T-cell (primary cell): Measurements from ENCODE around the gene ALDH3A2. TPM values are rescaled to one million over a fixed set of nuclear protein-coding genes. Genes with fewer than 3 reads are reported as not detected.
"Not testable (repeated sequence)": the region's sequence is repeated elsewhere in the genome, so short reads cannot be mapped to it uniquely, and the experiment has no call there.

Experiments
- ATAC-seq, 4 experiments: fragments of 200-7000 bp in 3 of 4; fragments of 150-1000 bp in 1 of 4; cut with Tn5 transposase; replicated peaks in 1 of 4; 1 replicate in 3 of 4; 2 replicates in 1 of 4; pipeline ENCODE4 v1.10.0; 2021; ENCODE audit warnings: moderate library complexity in 3 of 4, mild to moderate bottlenecking in 2 of 4, moderate number of reproducible peaks in 1 of 4
- CTCF ChIA-PET, 2 donors: fragments of 300-600 bp; sonication (Branson Sonifier 250); formaldehyde crosslinking; loops; one replicate each; lab custom pipeline; 2022; ENCODE audit warnings: antibody characterized with exemption in 2 of 2; lab: Charles Lee
- POLR2A ChIA-PET, 2 donors: fragments of 300-600 bp; sonication (Branson Sonifier 250); formaldehyde crosslinking; loops; one replicate each; lab custom pipeline; 2022; ENCODE audit warnings: antibody characterized with exemption in 2 of 2; lab: Charles Lee
- DNase-seq, 35 experiments: peaks; one replicate each; pipeline versions ENCODE4 v3.0.0 to v3.0.0-alpha.2; 2013 to 2023
- H3K27ac ChIP-seq: one replicate; pipeline ENCODE4 v1.5.1; 2013; ENCODE audit warnings: low read length
- H3K27me3 ChIP-seq, 2 experiments: replicated peaks in 1 of 2; 1 replicate in 1 of 2; 2 replicates in 1 of 2; pipeline versions ENCODE4 v1.6.1 to v1.7.0; 2013; ENCODE audit warnings: low read length in 1 of 2, mixed read lengths in 1 of 2; ENCODE audit not compliant: control insufficient read depth in 2 of 2, insufficient read depth in 2 of 2; ENCODE audit errors: extremely low read depth in 1 of 2
- H3K36me3 ChIP-seq, 2 donors: 1 replicate in 1 of 2; 2 replicates in 1 of 2; pipeline versions ENCODE4 v1.6.1 to v1.7.0; 2013; ENCODE audit warnings: low read length in 1 of 2; ENCODE audit not compliant: control insufficient read depth in 2 of 2, insufficient read depth in 1 of 2; ENCODE audit errors: extremely low read depth in 1 of 2
- H3K4me1 ChIP-seq, 2 experiments: 1 replicate in 1 of 2; 2 replicates in 1 of 2; pipeline versions ENCODE4 v1.6.1 to v1.7.0; 2013; ENCODE audit warnings: low read length in 2 of 2, mixed read lengths in 1 of 2; ENCODE audit not compliant: insufficient read depth in 2 of 2, control insufficient read depth in 1 of 2; ENCODE audit errors: extremely low read depth in 1 of 2
- H3K4me3 ChIP-seq, 2 donors: 1 replicate in 1 of 2; 2 replicates in 1 of 2; pipeline versions ENCODE4 v1.5.1 to v1.7.0; 2013; ENCODE audit warnings: mild to moderate bottlenecking in 2 of 2, low read length in 1 of 2, moderate library complexity in 1 of 2; ENCODE audit not compliant: control insufficient read depth in 1 of 2; ENCODE audit errors: extremely low read depth in 1 of 2
- H3K9me3 ChIP-seq: 2 replicates; pipeline ENCODE4 v1.7.0; 2013
- H3K27ac Mint-ChIP-seq, 2 donors: one replicate each; pipeline ENCODE4 v1.8.0; 2020 to 2021; ENCODE audit warnings: mild to moderate bottlenecking in 2 of 2, mixed read lengths in 2 of 2
- H3K27me3 Mint-ChIP-seq, 2 donors: one replicate each; pipeline ENCODE4 v1.8.0; 2021 to 2022; ENCODE audit warnings: mixed read lengths in 2 of 2
- H3K36me3 Mint-ChIP-seq: one replicate; pipeline ENCODE4 v1.8.0; 2021; ENCODE audit warnings: mixed read lengths
- H3K4me1 Mint-ChIP-seq, 3 donors: one replicate each; pipeline ENCODE4 v1.8.0; 2020 to 2022; ENCODE audit warnings: mixed read lengths in 3 of 3, mild to moderate bottlenecking in 1 of 3
- H3K4me3 Mint-ChIP-seq, 3 donors: one replicate each; pipeline ENCODE4 v1.8.0; 2020 to 2022; ENCODE audit warnings: mild to moderate bottlenecking in 3 of 3, mixed read lengths in 3 of 3, moderate library complexity in 3 of 3
- H3K9me3 Mint-ChIP-seq, 3 donors: one replicate each; pipeline ENCODE4 v1.8.0; 2020 to 2022; ENCODE audit warnings: mixed read lengths in 3 of 3
- WGBS: methylation state at CpG from one replicate; pipeline ENCODE4 v1.1.5; 2013; ENCODE audit warnings: missing lambda C conversion rate; ENCODE audit not compliant: insufficient coverage; 5-methylcytosine and 5-hydroxymethylcytosine counted together
- total RNA-seq, 35 experiments: library from RNA in 6 of 35; stranded (reverse) in 6 of 35; fragments of 120-200 nt in 1 of 35; gene quantifications; one replicate each; pipeline versions ENCODE4 v1.2.1 to v1.2.4 and lab custom pipeline; 2013 to 2026

ALDH3A2 gene
- total RNA-seq, 5 donors from 2014 or later (not counting 1 experiment from before 2014, with no cell fraction given): 21.9 to 38.0 (median 35.7) TPM

GRCh38 chr17:19678581-19679453 is 30.3 kb downstream of the ALDH3A2 start:
- Mint-ChIP-seq H3K4me3 (no peak overlapping the region), H3K27ac (no peak overlapping the region), H3K4me1 (no peaks in the 10 kb centered on the region), H3K9me3 (no peaks in the 10 kb centered on the region), H3K27me3 (no peaks in the 10 kb centered on the region), H3K36me3 (peaks cover 23% of the 10 kb centered on the region)
- CTCF ChIA-PET: no interaction called here
- POLR2A ChIA-PET: no interaction called here
- Histone ChIP-seq H3K4me1 (no peaks in the 10 kb centered on the region), H3K36me3 (peaks cover 0 to 15% of the 10 kb centered on the region in 2 donors), H3K27ac (no peak overlapping the region), H3K4me3 (no peak overlapping the region), H3K27me3 (no peaks in the 10 kb centered on the region), H3K9me3 (no peaks in the 10 kb centered on the region)
- DNase-seq (no peak), ATAC-seq (no peak)
- 92% methylated on average over 16 of the region's 18 CpGs for WGBS

GRCh38 chr17:19683117-19683516 is 34.6 kb downstream of the ALDH3A2 start:
- no peaks in the 10 kb centered on the region for H3K4me1 ChIP-seq
- Mint-ChIP-seq H3K9me3 (no peaks in the 10 kb centered on the region), H3K27ac (no peak overlapping the region), H3K36me3 (peaks cover 8% of the 10 kb centered on the region), H3K4me1 (no peaks in the 10 kb centered on the region), H3K4me3 (no peak overlapping the region), H3K27me3 (no peaks in the 10 kb centered on the region)
- WGBS: 83% methylated on average over 1 of the region's 2 CpGs
- H3K9me3 ChIP-seq: no peaks in the 10 kb centered on the region
- ATAC-seq (no peak), DNase-seq (no peak)
- ChIA-PET CTCF (no interaction called here), POLR2A (no interaction called here)
- H3K27me3 ChIP-seq: no peaks in the 10 kb centered on the region
- no peak overlapping the region for H3K27ac ChIP-seq
- H3K36me3 ChIP-seq: peaks cover 0 to 3% of the 10 kb centered on the region in 2 donors
- no peak overlapping the region for H3K4me3 ChIP-seq

GRCh38 chr17:19684909-19685580 is 36.5 kb downstream of the ALDH3A2 start:
- H3K27ac ChIP-seq, CTCF ChIA-PET, H3K27ac Mint-ChIP-seq, H3K9me3 Mint-ChIP-seq, H3K4me3 ChIP-seq, ATAC-seq, DNase-seq, H3K9me3 ChIP-seq, H3K27me3 ChIP-seq, POLR2A ChIA-PET, H3K36me3 ChIP-seq, H3K27me3 Mint-ChIP-seq, H3K4me3 Mint-ChIP-seq, H3K36me3 Mint-ChIP-seq, H3K4me1 ChIP-seq, H3K4me1 Mint-ChIP-seq: not testable (repeated sequence)
- 88% methylated on average over 9 of the region's 32 CpGs for WGBS

- H3K27ac Mint-ChIP-seq: no peak overlapping the region
- Histone ChIP-seq H3K27me3 (peaks cover 0 to 6% of the 10 kb centered on the region in 2 experiments), H3K9me3 (no peaks in the 10 kb centered on the region), H3K4me3 (no peak overlapping the region), H3K27ac (no peak overlapping the region), H3K36me3 (no peaks in the 10 kb centered on the region), H3K4me1 (no peaks in the 10 kb centered on the region)
- H3K9me3 Mint-ChIP-seq: no peaks in the 10 kb centered on the region
- WGBS: no CpG with 5 or more reads among the region's 2 CpGs
- ATAC-seq (no peak), DNase-seq (no peak)
- ChIA-PET POLR2A (no interaction called here), CTCF (no interaction called here)
- H3K27me3 Mint-ChIP-seq: no peaks in the 10 kb centered on the region
- H3K36me3 Mint-ChIP-seq: peaks cover 3% of the 10 kb centered on the region
- no peaks in the 10 kb centered on the region for H3K4me1 Mint-ChIP-seq
- H3K4me3 Mint-ChIP-seq: no peak overlapping the region
Measured at GRCh38 chr17:19686400-19687090, 38.0 kb downstream of the ALDH3A2 start.

GRCh38 chr17:19702217-19702641 is 53.7 kb downstream of the ALDH3A2 start:
- ChIA-PET CTCF (no interaction called here), POLR2A (no interaction called here)
- DNase-seq (no peak), ATAC-seq (no peak)
- Mint-ChIP-seq H3K27ac (no peak overlapping the region), H3K27me3 (no peaks in the 10 kb centered on the region), H3K36me3 (no peaks in the 10 kb centered on the region), H3K4me3 (no peak overlapping the region), H3K9me3 (no peaks in the 10 kb centered on the region), H3K4me1 (no peaks in the 10 kb centered on the region)
- H3K36me3 ChIP-seq: no peaks in the 10 kb centered on the region
- no peak overlapping the region for H3K27ac ChIP-seq
- 56% methylated on average over 3 of the region's 4 CpGs for whole genome bisulfite sequencing
- no peaks in the 10 kb centered on the region for H3K27me3 ChIP-seq
- no peaks in the 10 kb centered on the region for H3K4me1 ChIP-seq
- H3K4me3 ChIP-seq: no peak overlapping the region
- no peaks in the 10 kb centered on the region for H3K9me3 ChIP-seq

- no peaks in the 10 kb centered on the region for H3K4me1 Mint-ChIP-seq
- H3K9me3 Mint-ChIP-seq: no peaks in the 10 kb centered on the region
- POLR2A ChIA-PET: no interaction called here
- Histone ChIP-seq H3K4me1 (no peaks in the 10 kb centered on the region), H3K27me3 (no peaks in the 10 kb centered on the region), H3K9me3 (no peaks in the 10 kb centered on the region), H3K4me3 (no peak overlapping the region), H3K27ac (no peak overlapping the region), H3K36me3 (no peaks in the 10 kb centered on the region)
- no peaks in the 10 kb centered on the region for H3K27me3 Mint-ChIP-seq
- H3K36me3 Mint-ChIP-seq: no peaks in the 10 kb centered on the region
- CTCF ChIA-PET: no interaction called here
- H3K27ac Mint-ChIP-seq: no peak overlapping the region
- WGBS: 79% methylated on average over 9 of the region's 10 CpGs
- no peak overlapping the region for H3K4me3 Mint-ChIP-seq
- DNase-seq (no peak), ATAC-seq (no peak)
Measured at GRCh38 chr17:19703106-19703827, 54.7 kb downstream of the ALDH3A2 start.
